ENCODE results near the gene SEPTIN11.

The SEPTIN11 gene

GRCh38 chr4:76949276-76950051, at the start of gene SEPTIN11:
SEPTIN11 (plus strand) TSS chr4:76949752; CDS start chr4:76949904, 152 bp downstream.
- H3K27ac ChIP-seq, result peak within 1 kb of the TSS; percentile 78
- no peak for TF ChIP-seq ZFX (IDR thresholded peaks at IDR 0.05; ENCODE audit: borderline replicate concordance)
- TF ChIP-seq CTCF (IDR thresholded peaks at IDR 0.05), result no peak

GRCh38 chr4:76902233-76902890, 47.2 kb upstream of the SEPTIN11 start:
- H3K27ac ChIP-seq, result peak overlapping the region; percentile 25
- TF ChIP-seq CTCF (IDR thresholded peaks at IDR 0.05), result no peak
- TF ChIP-seq ZFX (IDR thresholded peaks at IDR 0.05; ENCODE audit: borderline replicate concordance), result no peak

- H3K27ac ChIP-seq, result no peak overlapping the region
- TF ChIP-seq CTCF (IDR thresholded peaks at IDR 0.05) (no peak), ZFX (IDR thresholded peaks at IDR 0.05; ENCODE audit: borderline replicate concordance) (no peak)
Measured at GRCh38 chr4:76904646-76905190, 44.8 kb upstream of the SEPTIN11 start.

- H3K27ac ChIP-seq, result no peak overlapping the region
- no peak for TF ChIP-seq CTCF (IDR thresholded peaks at IDR 0.05)
- no peak for TF ChIP-seq ZFX (IDR thresholded peaks at IDR 0.05; ENCODE audit: borderline replicate concordance)
Measured at GRCh38 chr4:76905521-76905920, 44.0 kb upstream of the SEPTIN11 start.

- TF ChIP-seq ZFX (IDR thresholded peaks at IDR 0.05; ENCODE audit: borderline replicate concordance), result no peak
- no peak for TF ChIP-seq CTCF (IDR thresholded peaks at IDR 0.05)
- H3K27ac ChIP-seq, result no peak overlapping the region
Measured at GRCh38 chr4:76909711-76910110, 39.8 kb upstream of the SEPTIN11 start.

- H3K27ac ChIP-seq, result no peak overlapping the region
Measured at GRCh38 chr4:76920715-76921114, 28.8 kb upstream of the SEPTIN11 start.

More at GRCh38 chr4:76920715-76921114, 28.8 kb upstream of the SEPTIN11 start:
- TF ChIP-seq ZFX (IDR thresholded peaks at IDR 0.05; ENCODE audit: borderline replicate concordance), result no peak
- TF ChIP-seq CTCF (IDR thresholded peaks at IDR 0.05), result no peak
